Sigmoid colon (tissue), 7 donors: Measurements from ENCODE around the gene DUOX2. TPM values are rescaled to one million over a fixed set of nuclear protein-coding genes. Genes with fewer than 3 reads are reported as not detected.

ENCODE experiments used
- DNase-seq: peaks from one replicate; pipeline ENCODE4 v3.0.0-alpha.2; 2019
- H3K27ac ChIP-seq, 4 donors: fragments of 200-600 bp; sonication (generic); one replicate each; pipeline ENCODE4 v1.5.1; 2016 to 2019; ENCODE audit warnings: mild to moderate bottlenecking in 1 of 4
- H3K27me3 ChIP-seq, 3 donors: fragments of 200-600 bp; sonication (generic); one replicate each; pipeline ENCODE4 v1.5.1; 2019; ENCODE audit warnings: mild to moderate bottlenecking in 1 of 3
- H3K36me3 ChIP-seq, 4 donors: fragments of 200-600 bp; sonication (generic); one replicate each; pipeline ENCODE4 v1.5.1; 2016 to 2019
- H3K4me1 ChIP-seq, 4 donors: fragments of 200-600 bp; sonication (generic); one replicate each; pipeline ENCODE4 v1.5.1; 2017 to 2019
- H3K4me3 ChIP-seq, 4 donors: fragments of 200-600 bp; sonication (generic); one replicate each; pipeline ENCODE4 v1.5.1; 2017 to 2019; ENCODE audit warnings: mild to moderate bottlenecking in 2 of 4, moderate library complexity in 1 of 4
- H3K9me3 ChIP-seq, 4 donors: fragments of 200-600 bp in 3 of 4; sonication (generic) in 3 of 4; one replicate each; pipeline versions ENCODE4 v1.5.1 to v1.6.1; 2013 to 2019
- EP300 ChIP-seq, 4 donors: sonication (generic); formaldehyde crosslinking; IDR thresholded peaks; one replicate each; pipeline ENCODE4 v1.6.1; 2017; ENCODE audit warnings: antibody characterized with exemption in 4 of 4
- POLR2A ChIP-seq, 2 donors: fragments of 450-650 bp; IDR thresholded peaks; one replicate each; pipeline ENCODE4 v1.6.1; 2016; ENCODE audit warnings: antibody characterized with exemption in 2 of 2, mild to moderate bottlenecking in 2 of 2, moderate library complexity in 2 of 2
- POLR2AphosphoS5 ChIP-seq, 4 donors: sonication (generic); formaldehyde crosslinking; IDR thresholded peaks; one replicate each; pipeline ENCODE4 v1.6.1; 2017; ENCODE audit warnings: antibody characterized with exemption in 4 of 4
- WGBS, 2 donors: extraction: QIAGEN DNeasy Blood & Tissue Kit; methylation state at CpG; one replicate each; pipeline ENCODE4 v1.1.7; 2013; 5-methylcytosine and 5-hydroxymethylcytosine counted together
- intact Hi-C: fragments of 100-400 bp; cut with DNase I; formaldehyde crosslinking; loops from one replicate; pipeline ENCODE4 v1.15.1; 2023
- polyA plus RNA-seq, 3 donors: library from polyadenylated mRNA; stranded (reverse); fragments of 200-250 nt; gene quantifications; one replicate each; pipeline ENCODE4 v1.2.3, GENCODE V29; 2013
- total RNA-seq, 4 donors: library from RNA; depleted of rRNA; stranded (reverse); fragments of >200 nt; gene quantifications; one replicate each; pipeline ENCODE4 v1.1.0, GENCODE V29; 2016
- TF ChIP-seq, protein P1 (sequence below), 4 experiments: fragments of 450-650 bp in 3 of 4; fragments of 200-600 bp in 1 of 4; IDR thresholded peaks; one replicate each; pipeline ENCODE4 v1.5.1; 2016 to 2019; ENCODE audit warnings: antibody characterized with exemption in 4 of 4, mild to moderate bottlenecking in 3 of 4, moderate library complexity in 2 of 4
- donor health status: healthy with polysubstance abuse.
- donor health status: Bipolar disorder and iron deficiency.
- donor health status: healthy.

The DUOX2 gene
- total RNA-seq = under 1 TPM; 0.14 to 0.83 (median 0.44) TPM
- 100 to 1,000 TPM in 1 of 3 donors, under 1 TPM in 2; 0.60 to 125 (median 0.92) TPM for polyA plus RNA-seq

DNA sequence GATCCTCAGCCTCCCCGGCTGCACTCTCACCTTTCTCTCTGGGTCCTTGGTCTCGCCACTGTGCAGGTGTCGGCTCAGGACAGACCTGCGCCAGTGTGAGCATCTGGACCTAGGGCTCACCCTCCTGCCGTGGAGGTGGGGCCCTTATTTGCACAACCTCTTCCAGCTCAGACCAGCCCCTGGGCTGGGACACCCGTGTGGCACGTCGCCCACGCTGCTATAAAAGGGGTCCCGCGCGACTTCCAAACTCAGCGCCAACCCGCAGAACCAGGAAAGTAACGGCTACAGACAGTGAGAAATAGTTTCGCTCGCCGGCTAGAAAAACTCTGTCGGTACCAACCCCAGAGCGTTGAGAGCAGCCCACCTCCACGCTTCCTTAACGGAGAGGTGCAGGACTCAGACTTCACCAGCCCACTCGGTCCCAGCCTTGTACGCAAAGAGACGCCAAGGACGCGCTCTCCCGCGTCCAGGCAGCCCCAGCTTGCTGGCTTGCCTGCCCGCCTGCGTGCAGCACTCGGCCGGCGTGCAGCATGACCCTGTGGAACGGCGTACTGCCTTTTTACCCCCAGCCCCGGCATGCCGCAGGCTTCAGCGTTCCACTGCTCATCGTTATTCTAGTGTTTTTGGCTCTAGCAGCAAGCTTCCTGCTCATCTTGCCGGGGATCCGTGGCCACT, at the start of gene DUOX2, which contains the start of gene DUOXA2:
DUOX2 (minus strand) TSS at position 97 of the 675 bp plus-strand sequence. CDS start 761 bp downstream, outside the sequence.
DUOXA2 (plus strand) TSS at position 251 of the 675 bp plus-strand sequence; CDS start at position 531, 280 bp downstream.
- 1 to 2% methylated on average over 42 of the region's 42 CpGs for WGBS, 2 donors
- Histone ChIP-seq H3K36me3 (no peaks in the 10 kb centered on the region), H3K27me3 (peaks cover 58 to 90% (median 73%) of the 10 kb centered on the region in 3 donors), H3K4me1 (peaks cover 0 to 48% (median 34%) of the 10 kb centered on the region in 4 donors), H3K4me3 (no peak within 1 kb of the TSS), H3K9me3 (no peaks in the 10 kb centered on the region), H3K27ac (no peak within 1 kb of the TSS)
- intact Hi-C loops = no loop called here
- DNase-seq = no peak
- TF ChIP-seq, protein P1, sequence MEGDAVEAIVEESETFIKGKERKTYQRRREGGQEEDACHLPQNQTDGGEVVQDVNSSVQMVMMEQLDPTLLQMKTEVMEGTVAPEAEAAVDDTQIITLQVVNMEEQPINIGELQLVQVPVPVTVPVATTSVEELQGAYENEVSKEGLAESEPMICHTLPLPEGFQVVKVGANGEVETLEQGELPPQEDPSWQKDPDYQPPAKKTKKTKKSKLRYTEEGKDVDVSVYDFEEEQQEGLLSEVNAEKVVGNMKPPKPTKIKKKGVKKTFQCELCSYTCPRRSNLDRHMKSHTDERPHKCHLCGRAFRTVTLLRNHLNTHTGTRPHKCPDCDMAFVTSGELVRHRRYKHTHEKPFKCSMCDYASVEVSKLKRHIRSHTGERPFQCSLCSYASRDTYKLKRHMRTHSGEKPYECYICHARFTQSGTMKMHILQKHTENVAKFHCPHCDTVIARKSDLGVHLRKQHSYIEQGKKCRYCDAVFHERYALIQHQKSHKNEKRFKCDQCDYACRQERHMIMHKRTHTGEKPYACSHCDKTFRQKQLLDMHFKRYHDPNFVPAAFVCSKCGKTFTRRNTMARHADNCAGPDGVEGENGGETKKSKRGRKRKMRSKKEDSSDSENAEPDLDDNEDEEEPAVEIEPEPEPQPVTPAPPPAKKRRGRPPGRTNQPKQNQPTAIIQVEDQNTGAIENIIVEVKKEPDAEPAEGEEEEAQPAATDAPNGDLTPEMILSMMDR (IDR thresholded peaks at IDR 0.05) = no peak
- no peak for TF ChIP-seq POLR2AphosphoS5 (IDR thresholded peaks at IDR 0.05)
- no peak for TF ChIP-seq EP300 (IDR thresholded peaks at IDR 0.05)
- no peak for TF ChIP-seq POLR2A (IDR thresholded peaks at IDR 0.05)

DNA sequence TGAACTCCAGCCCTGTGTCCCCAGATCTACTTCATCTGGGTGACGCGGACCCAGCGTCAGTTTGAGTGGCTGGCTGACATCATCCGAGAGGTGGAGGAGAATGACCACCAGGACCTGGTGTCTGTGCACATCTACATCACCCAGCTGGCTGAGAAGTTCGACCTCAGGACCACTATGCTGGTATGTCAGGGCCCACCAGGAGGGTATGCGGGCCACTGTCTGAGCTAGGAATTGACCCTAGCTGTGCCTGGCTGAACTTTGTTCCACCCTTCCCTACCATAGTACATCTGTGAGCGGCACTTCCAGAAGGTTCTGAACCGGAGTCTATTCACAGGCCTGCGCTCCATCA, 49.5 kb upstream of the DUOX2 start:
- Histone ChIP-seq H3K27me3 (no peaks in the 10 kb centered on the region), H3K4me3 (no peak overlapping the region), H3K4me1 (peaks cover 0 to 31% (median 21%) of the 10 kb centered on the region in 4 donors), H3K9me3 (no peaks in the 10 kb centered on the region), H3K27ac (peak overlapping the region in 1 of 4 donors; percentile 2), H3K36me3 (no peaks in the 10 kb centered on the region)
- intact Hi-C loops = loop anchor here (2.0 kb wide), 1 partner anchor 237 kb away; no protein-coding TSS in a partner anchor
- TF ChIP-seq POLR2AphosphoS5 (IDR thresholded peaks at IDR 0.05) = no peak
- TF ChIP-seq, protein P1 (IDR thresholded peaks at IDR 0.05) = no peak
- TF ChIP-seq EP300 (IDR thresholded peaks at IDR 0.05) = no peak
- no peak for TF ChIP-seq POLR2A (IDR thresholded peaks at IDR 0.05)
- DNase-seq = no peak
- 86 to 88% methylated on average over 9 of the region's 9 CpGs for WGBS, 2 donors

DNA sequence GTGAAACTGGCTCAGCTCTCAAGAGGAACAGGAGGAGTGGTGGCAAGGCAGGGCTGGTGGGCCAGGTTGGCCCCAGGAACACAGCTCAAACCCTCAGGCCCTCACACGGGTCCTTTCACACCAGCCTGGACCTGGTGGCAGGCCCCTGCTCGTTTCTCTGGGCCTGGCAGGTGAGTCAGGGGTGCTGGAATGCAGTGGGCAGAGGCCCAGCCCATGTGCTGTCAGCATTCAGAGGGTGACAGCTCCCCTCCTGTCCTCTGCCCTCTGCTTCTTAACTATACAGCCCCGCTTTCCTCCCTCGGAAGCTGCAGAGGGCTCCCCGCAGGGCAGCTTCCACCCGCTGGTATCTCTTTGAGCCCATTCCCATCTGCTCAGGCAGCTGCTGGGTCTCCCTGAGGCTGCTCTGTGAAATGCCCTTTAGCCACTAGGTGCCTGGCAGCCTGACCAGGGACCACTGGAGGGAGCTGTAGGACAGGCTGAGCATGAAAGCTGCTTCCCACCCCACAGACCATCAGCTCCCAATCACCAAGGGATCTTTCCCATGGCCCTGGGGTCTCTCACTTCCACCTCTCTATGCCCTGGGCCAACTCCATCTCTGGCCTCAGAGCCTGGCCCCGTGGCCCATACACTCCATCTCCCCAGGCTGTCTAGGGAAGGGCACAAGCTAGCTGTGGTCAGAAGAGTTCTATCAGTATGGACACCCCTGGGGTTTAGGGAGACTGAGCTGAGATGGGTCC, 49.0 kb upstream of the DUOX2 start:
- intact Hi-C loops = loop anchor here (2.0 kb wide), 1 partner anchor 238 kb away; no protein-coding TSS in a partner anchor
- DNase-seq = peak; percentile 89
- H3K27me3 ChIP-seq = no peaks in the 10 kb centered on the region
- WGBS, 2 donors = 8 to 18% methylated on average over 7 of the region's 7 CpGs
- TF ChIP-seq, protein P1 (IDR thresholded peaks at IDR 0.05) = peak; percentile 82 to 88 (median 86)
- TF ChIP-seq EP300 (IDR thresholded peaks at IDR 0.05) = no peak
- no peaks in the 10 kb centered on the region for H3K9me3 ChIP-seq
- peak overlapping the region in 1 of 4 donors; percentile 2 for H3K27ac ChIP-seq
- H3K4me1 ChIP-seq = peaks cover 0 to 26% (median 21%) of the 10 kb centered on the region in 4 donors
- H3K4me3 ChIP-seq = no peak overlapping the region
- H3K36me3 ChIP-seq = no peaks in the 10 kb centered on the region

DNA sequence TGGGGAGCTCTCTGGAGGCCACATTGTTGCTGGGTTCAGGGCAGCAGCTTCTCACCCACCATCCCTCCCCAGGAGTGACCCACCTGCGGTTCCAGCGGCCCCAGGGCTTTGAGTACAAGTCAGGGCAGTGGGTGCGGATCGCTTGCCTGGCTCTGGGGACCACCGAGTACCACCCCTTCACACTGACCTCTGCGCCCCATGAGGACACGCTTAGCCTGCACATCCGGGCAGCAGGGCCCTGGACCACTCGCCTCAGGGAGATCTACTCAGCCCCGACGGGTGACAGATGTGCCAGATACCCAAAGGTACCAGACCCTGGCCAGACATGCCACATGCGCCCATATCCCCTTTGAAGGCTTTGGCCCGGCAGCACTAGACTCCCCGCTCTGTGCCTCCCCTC, 47.7 kb upstream of the DUOX2 start:
- WGBS, 2 donors = 95 to 96% methylated on average over 14 of the region's 14 CpGs
- no peaks in the 10 kb centered on the region for H3K36me3 ChIP-seq
- TF ChIP-seq, protein P1 (IDR thresholded peaks at IDR 0.05) = no peak
- peaks cover 0 to 23% (median 17%) of the 10 kb centered on the region in 4 donors for H3K4me1 ChIP-seq
- no peaks in the 10 kb centered on the region for H3K9me3 ChIP-seq
- intact Hi-C loops = loop anchor here (2.0 kb wide), 1 partner anchor 239 kb away; no protein-coding TSS in a partner anchor
- no peak overlapping the region for H3K4me3 ChIP-seq
- no peaks in the 10 kb centered on the region for H3K27me3 ChIP-seq
- H3K27ac ChIP-seq = no peak overlapping the region
- DNase-seq = no peak
